NCI-H1694 treated with DMSO at 0.1 percent for 48 hours (cell line): Measurements from ENCODE around the gene PDE6B.
A peak's percentile ranks its signal among the peaks of the same experiment; 100 is the strongest.
"Not testable (repeated sequence)": the region's sequence is repeated elsewhere in the genome, so short reads cannot be mapped to it uniquely, and the experiment has no call there.

Source experiments
- DNase-seq: peaks from one replicate; lab custom pipeline; 2025; lab: John Stamatoyannopoulos, UW

PDE6B gene

GRCh38 chr4:704198-704891 is 79.0 kb downstream of the PDE6B start:
- DNase-seq = no peak

- DNase-seq = no peak
These were observed 79.6 kb downstream of the PDE6B start for GRCh38 chr4:704971-705277.

GRCh38 chr4:705278-706082 is 80.1 kb downstream of the PDE6B start, which contains the start of gene PCGF3:
Gene PCGF3 (plus strand): TSS chr4:705832. CDS start chr4:733681, 27,849 bp downstream.
- peak; percentile 56 for DNase-seq

- not testable (repeated sequence) for DNase-seq
These were observed 80.8 kb downstream of the PDE6B start for GRCh38 chr4:706083-706633.

GRCh38 chr4:706834-707598 is 81.6 kb downstream of the PDE6B start:
- no peak for DNase-seq

- DNase-seq = no peak
These were observed 82.7 kb downstream of the PDE6B start for GRCh38 chr4:707929-708630.

GRCh38 chr4:708631-708933 is 83.2 kb downstream of the PDE6B start:
- no peak for DNase-seq

- no peak for DNase-seq
These were observed 84.0 kb downstream of the PDE6B start for GRCh38 chr4:709348-709747.

- DNase-seq = no peak
These were observed 84.7 kb downstream of the PDE6B start for GRCh38 chr4:710116-710515.

GRCh38 chr4:710916-711315 is 85.5 kb downstream of the PDE6B start:
- no peak for DNase-seq

- no peak for DNase-seq
These were observed 86.7 kb downstream of the PDE6B start for GRCh38 chr4:712093-712492.

GRCh38 chr4:712916-713632 is 87.7 kb downstream of the PDE6B start:
- DNase-seq = no peak

GRCh38 chr4:714087-714486 is 88.7 kb downstream of the PDE6B start:
- DNase-seq = no peak

- DNase-seq = no peak
These were observed 92.4 kb downstream of the PDE6B start for GRCh38 chr4:717601-718320.

GRCh38 chr4:718460-718859 is 93.1 kb downstream of the PDE6B start:
- no peak for DNase-seq
